GM23338 (cell line): ENCODE results near the gene TACC3. TPM values are rescaled to one million over a fixed set of nuclear protein-coding genes. Genes with fewer than 3 reads are reported as not detected.

ENCODE experiments used
- ATAC-seq: fragments of 200-7000 bp; cut with Tn5 transposase; 3 replicates; pipeline ENCODE4 v1.9.1; 2020
- DNase-seq: peaks from one replicate; pipeline ENCODE4 v3.0.0-alpha.2; 2015; ENCODE audit warnings: low spot score
- H2AFZ ChIP-seq: fragments of 200-600 bp; sonication (generic); 2 replicates; pipeline ENCODE4 v1.8.0; 2016; ENCODE audit warnings: antibody characterized with exemption, mild to moderate bottlenecking, moderate library complexity
- H3F3A ChIP-seq: fragments of 200-600 bp; sonication (generic); replicated peaks from 2 replicates; pipeline ENCODE4 v1.8.0; 2017; ENCODE audit warnings: antibody characterized with exemption, mixed run types, low read depth
- H3K27ac ChIP-seq: fragments of 200-600 bp; sonication (generic); 2 replicates; pipeline ENCODE4 v1.6.1; 2016; ENCODE audit warnings: low read depth
- H3K27me3 ChIP-seq: fragments of 200-600 bp; sonication (generic); 2 replicates; pipeline ENCODE4 v1.8.0; 2016; ENCODE audit warnings: mild to moderate bottlenecking, mixed run types, moderate library complexity; ENCODE audit not compliant: insufficient read depth
- H3K36me3 ChIP-seq: fragments of 200-600 bp; sonication (generic); 2 replicates; pipeline ENCODE4 v1.8.0; 2016; ENCODE audit warnings: mild to moderate bottlenecking; ENCODE audit not compliant: insufficient read depth
- H3K4me1 ChIP-seq: fragments of 200-600 bp; sonication (generic); 2 replicates; pipeline ENCODE4 v1.8.0; 2016; ENCODE audit warnings: mild to moderate bottlenecking, moderate library complexity; ENCODE audit not compliant: insufficient read depth
- H3K4me2 ChIP-seq: fragments of 200-600 bp; sonication (generic); 2 replicates; pipeline ENCODE4 v1.7.1; 2017; ENCODE audit warnings: mixed run types
- H3K4me3 ChIP-seq: fragments of 200-600 bp; sonication (generic); 2 replicates; pipeline ENCODE4 v1.6.1; 2016; ENCODE audit warnings: mixed run types
- H3K79me2 ChIP-seq: fragments of 200-600 bp; sonication (generic); replicated peaks from 2 replicates; pipeline ENCODE4 v1.8.0; 2017; ENCODE audit warnings: mild to moderate bottlenecking; ENCODE audit not compliant: insufficient read depth
- H3K9me2 ChIP-seq: fragments of 200-600 bp; sonication (generic); 2 replicates; pipeline ENCODE4 v1.8.0; 2017; ENCODE audit not compliant: insufficient read depth
- H4K20me1 ChIP-seq: fragments of 200-600 bp; sonication (generic); replicated peaks from 2 replicates; pipeline ENCODE4 v1.8.0; 2017; ENCODE audit warnings: mild to moderate bottlenecking; ENCODE audit not compliant: insufficient read depth
- H3K27ac Mint-ChIP-seq: 2 replicates; pipeline ENCODE4 v1.8.0; 2020; ENCODE audit warnings: inconsistent platforms, mild to moderate bottlenecking, moderate library complexity, mixed read lengths
- H3K27me3 Mint-ChIP-seq: 3 replicates; pipeline ENCODE4 v1.8.0; 2022; ENCODE audit warnings: low read depth, mild to moderate bottlenecking, moderate library complexity, mixed read lengths, inconsistent platforms; ENCODE audit not compliant: insufficient read depth, poor library complexity
- H3K36me3 Mint-ChIP-seq: 3 replicates; pipeline ENCODE4 v1.8.0; 2021; ENCODE audit warnings: low read depth, mild to moderate bottlenecking, inconsistent platforms, moderate library complexity, mixed read lengths
- H3K4me1 Mint-ChIP-seq: 3 replicates; pipeline ENCODE4 v1.8.0; 2020; ENCODE audit warnings: mild to moderate bottlenecking, inconsistent platforms, mixed read lengths
- H3K4me3 Mint-ChIP-seq: 3 replicates; pipeline ENCODE4 v1.8.0; 2021; ENCODE audit warnings: moderate library complexity, mild to moderate bottlenecking, inconsistent platforms, mixed read lengths
- H3K9me3 Mint-ChIP-seq: 3 replicates; pipeline ENCODE4 v1.8.0; 2020; ENCODE audit warnings: moderate library complexity, mild to moderate bottlenecking, inconsistent platforms, mixed read lengths
- EZH2 ChIP-seq: fragments of 200-600 bp; sonication (generic); IDR thresholded peaks from one replicate; pipeline ENCODE4 v1.8.0; 2017; ENCODE audit warnings: antibody characterized with exemption, mild to moderate bottlenecking, low read depth; ENCODE audit not compliant: unreplicated experiment
- EZH2phosphoT487 ChIP-seq: fragments of 200-600 bp; sonication (generic); IDR thresholded peaks from one replicate; pipeline ENCODE4 v1.8.1; 2018; ENCODE audit warnings: antibody characterized with exemption; ENCODE audit not compliant: unreplicated experiment
- JUNB ChIP-seq: IDR thresholded peaks from one replicate; pipeline ENCODE4 v1.6.1; 2016; ENCODE audit warnings: antibody characterized with exemption; ENCODE audit not compliant: unreplicated experiment
- NANOG ChIP-seq: IDR thresholded peaks from 2 replicates; pipeline ENCODE4 v1.6.1; 2016; ENCODE audit warnings: antibody characterized with exemption, borderline replicate concordance
- POLR2AphosphoS5 ChIP-seq: IDR thresholded peaks from 2 replicates; pipeline ENCODE4 v1.6.1; 2016; ENCODE audit warnings: antibody characterized with exemption, low read depth
- STAT1 ChIP-seq: IDR thresholded peaks from one replicate; pipeline ENCODE4 v1.6.1; 2016; ENCODE audit warnings: antibody characterized with exemption; ENCODE audit not compliant: unreplicated experiment
- ZNF331 ChIP-seq: fragments of 250-450 bp; sonication (Bioruptor Pico); IDR thresholded peaks from 2 replicates; pipeline ENCODE4 v1.5.0; 2020; ENCODE audit warnings: low read depth, mild to moderate bottlenecking, moderate library complexity
- polyA plus RNA-seq: library from polyadenylated mRNA; unstranded; fragments of >200 nt; fragmentation: Nextera tagmentation; extraction: Ambion mirVana; gene quantifications from 2 replicates; pipeline ENCODE4 v1.2.1, GENCODE V29; 2016
- total RNA-seq: library from RNA; depleted of rRNA; stranded (reverse); fragments of >200 nt; shearing (Covaris generic); gene quantifications from 2 replicates; pipeline ENCODE4 v1.2.3, GENCODE V29; 2014
- TF ChIP-seq, protein P1 (sequence below): IDR thresholded peaks from 2 replicates; pipeline ENCODE4 v1.6.1; 2016; ENCODE audit warnings: antibody characterized with exemption
- TF ChIP-seq, protein P2 (sequence below): IDR thresholded peaks from one replicate; pipeline ENCODE4 v1.6.1; 2018; ENCODE audit warnings: antibody characterized with exemption; ENCODE audit not compliant: unreplicated experiment

The TACC3 gene
- total and polyA plus RNA-seq, 2 experiments from 2014 or later: 120 TPM

DNA sequence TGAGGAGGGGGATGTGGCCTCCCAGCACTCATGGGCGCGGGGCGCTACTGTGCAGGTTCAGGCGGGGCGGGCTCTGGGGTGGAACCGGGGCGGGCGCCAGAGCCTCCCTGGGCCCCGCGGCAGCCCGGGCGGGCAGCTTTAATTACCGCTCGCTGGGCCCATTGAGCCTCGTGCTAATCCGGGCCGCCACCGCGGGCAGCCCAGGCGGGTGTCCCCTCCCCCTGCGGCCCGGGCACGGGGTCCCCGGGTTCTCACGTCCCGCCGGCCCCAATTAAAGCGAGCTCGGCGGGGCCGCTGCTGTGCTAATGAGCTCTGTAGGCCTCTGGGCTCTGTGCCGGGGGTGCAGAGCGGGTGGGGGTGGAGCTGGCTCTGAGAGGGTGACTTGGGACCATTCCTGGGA is 48.9 kb downstream of the TACC3 start:
- Mint-ChIP-seq H3K27ac (no peak overlapping the region), H3K4me3 (no peak overlapping the region), H3K36me3 (no peaks in the 10 kb centered on the region), H3K4me1 (peaks cover 12% of the 10 kb centered on the region), H3K27me3 (peaks cover 17% of the 10 kb centered on the region), H3K9me3 (no peaks in the 10 kb centered on the region; the same call in 2 of the 3 replicates)
- H3K4me1 ChIP-seq: peaks cover 22% of the 10 kb centered on the region
- TF ChIP-seq POLR2AphosphoS5 (no peak), EZH2phosphoT487 (no peak), NANOG (no peak), EZH2 (no peak), STAT1 (no peak), ZNF331 (no peak)
- TF ChIP-seq, protein P1, sequence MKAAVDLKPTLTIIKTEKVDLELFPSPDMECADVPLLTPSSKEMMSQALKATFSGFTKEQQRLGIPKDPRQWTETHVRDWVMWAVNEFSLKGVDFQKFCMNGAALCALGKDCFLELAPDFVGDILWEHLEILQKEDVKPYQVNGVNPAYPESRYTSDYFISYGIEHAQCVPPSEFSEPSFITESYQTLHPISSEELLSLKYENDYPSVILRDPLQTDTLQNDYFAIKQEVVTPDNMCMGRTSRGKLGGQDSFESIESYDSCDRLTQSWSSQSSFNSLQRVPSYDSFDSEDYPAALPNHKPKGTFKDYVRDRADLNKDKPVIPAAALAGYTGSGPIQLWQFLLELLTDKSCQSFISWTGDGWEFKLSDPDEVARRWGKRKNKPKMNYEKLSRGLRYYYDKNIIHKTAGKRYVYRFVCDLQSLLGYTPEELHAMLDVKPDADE: no peak
- TF ChIP-seq, protein P2, sequence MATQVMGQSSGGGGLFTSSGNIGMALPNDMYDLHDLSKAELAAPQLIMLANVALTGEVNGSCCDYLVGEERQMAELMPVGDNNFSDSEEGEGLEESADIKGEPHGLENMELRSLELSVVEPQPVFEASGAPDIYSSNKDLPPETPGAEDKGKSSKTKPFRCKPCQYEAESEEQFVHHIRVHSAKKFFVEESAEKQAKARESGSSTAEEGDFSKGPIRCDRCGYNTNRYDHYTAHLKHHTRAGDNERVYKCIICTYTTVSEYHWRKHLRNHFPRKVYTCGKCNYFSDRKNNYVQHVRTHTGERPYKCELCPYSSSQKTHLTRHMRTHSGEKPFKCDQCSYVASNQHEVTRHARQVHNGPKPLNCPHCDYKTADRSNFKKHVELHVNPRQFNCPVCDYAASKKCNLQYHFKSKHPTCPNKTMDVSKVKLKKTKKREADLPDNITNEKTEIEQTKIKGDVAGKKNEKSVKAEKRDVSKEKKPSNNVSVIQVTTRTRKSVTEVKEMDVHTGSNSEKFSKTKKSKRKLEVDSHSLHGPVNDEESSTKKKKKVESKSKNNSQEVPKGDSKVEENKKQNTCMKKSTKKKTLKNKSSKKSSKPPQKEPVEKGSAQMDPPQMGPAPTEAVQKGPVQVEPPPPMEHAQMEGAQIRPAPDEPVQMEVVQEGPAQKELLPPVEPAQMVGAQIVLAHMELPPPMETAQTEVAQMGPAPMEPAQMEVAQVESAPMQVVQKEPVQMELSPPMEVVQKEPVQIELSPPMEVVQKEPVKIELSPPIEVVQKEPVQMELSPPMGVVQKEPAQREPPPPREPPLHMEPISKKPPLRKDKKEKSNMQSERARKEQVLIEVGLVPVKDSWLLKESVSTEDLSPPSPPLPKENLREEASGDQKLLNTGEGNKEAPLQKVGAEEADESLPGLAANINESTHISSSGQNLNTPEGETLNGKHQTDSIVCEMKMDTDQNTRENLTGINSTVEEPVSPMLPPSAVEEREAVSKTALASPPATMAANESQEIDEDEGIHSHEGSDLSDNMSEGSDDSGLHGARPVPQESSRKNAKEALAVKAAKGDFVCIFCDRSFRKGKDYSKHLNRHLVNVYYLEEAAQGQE: no peak
- no peak for DNase-seq
- no peaks in the 10 kb centered on the region for H3K36me3 ChIP-seq
- no peaks in the 10 kb centered on the region for H3K27me3 ChIP-seq
- H4K20me1 ChIP-seq: no peaks in the 10 kb centered on the region
- H3K27ac ChIP-seq: no peak overlapping the region
- H3K9me2 ChIP-seq: no peaks in the 10 kb centered on the region
- ATAC-seq: peak; percentile 0; the same call in 2 of the 3 replicates
- no peaks in the 10 kb centered on the region for H3K79me2 ChIP-seq
- no peaks in the 10 kb centered on the region for H3F3A ChIP-seq
- H2AFZ ChIP-seq: no peak overlapping the region
- H3K4me3 ChIP-seq: no peak overlapping the region
- H3K4me2 ChIP-seq: no peak overlapping the region

DNA sequence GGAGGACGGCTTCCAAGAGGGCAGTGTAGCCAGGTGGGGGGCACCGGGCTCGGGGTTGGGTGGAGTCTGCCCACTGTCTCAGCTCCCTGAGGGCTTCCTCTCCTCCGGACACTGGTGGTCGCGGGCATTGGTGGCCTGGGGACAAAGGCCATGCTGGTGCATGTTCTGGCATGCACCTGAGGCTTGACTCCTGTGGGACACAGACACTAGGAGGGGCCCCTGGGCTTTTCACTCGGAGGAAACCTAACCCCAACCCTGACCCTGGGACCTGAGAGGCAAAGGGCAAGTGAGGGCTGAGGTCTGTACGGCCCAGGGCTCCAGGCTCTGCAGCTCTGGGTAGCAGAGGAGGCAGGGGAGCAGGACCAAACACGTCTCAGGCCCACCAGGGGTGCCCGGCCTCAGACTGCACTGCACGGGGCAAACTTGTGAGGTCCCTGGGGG is 49.5 kb downstream of the TACC3 start:
- H3K9me3 Mint-ChIP-seq: no peaks in the 10 kb centered on the region
- H3K9me2 ChIP-seq: no peaks in the 10 kb centered on the region
- H3K79me2 ChIP-seq: no peaks in the 10 kb centered on the region
- no peak overlapping the region for H3K4me2 ChIP-seq
- no peaks in the 10 kb centered on the region for H3F3A ChIP-seq
- H3K4me1 Mint-ChIP-seq: peaks cover 9% of the 10 kb centered on the region
- H3K27ac ChIP-seq: no peak overlapping the region
- no peak overlapping the region for H2AFZ ChIP-seq
- H4K20me1 ChIP-seq: no peaks in the 10 kb centered on the region
- H3K27me3 ChIP-seq: no peaks in the 10 kb centered on the region
- H3K27me3 Mint-ChIP-seq: peaks cover 12% of the 10 kb centered on the region
- no peak overlapping the region for H3K4me3 ChIP-seq
- no peaks in the 10 kb centered on the region for H3K36me3 ChIP-seq
- no peak overlapping the region for H3K4me3 Mint-ChIP-seq
- TF ChIP-seq STAT1 (no peak), EZH2phosphoT487 (no peak), JUNB (no peak), EZH2 (no peak), POLR2AphosphoS5 (no peak)
- ATAC-seq (no peak), DNase-seq (no peak)
- no peaks in the 10 kb centered on the region for H3K36me3 Mint-ChIP-seq
- H3K4me1 ChIP-seq: peaks cover 19% of the 10 kb centered on the region
- H3K27ac Mint-ChIP-seq: no peak overlapping the region
